HG02973 (cell line): ENCODE data around the gene SUMO4.

Experiments used
- ATAC-seq: cut with Tn5 transposase; IDR thresholded peaks from one replicate; pipeline ENCODE4 v1.9.1; 2021; ENCODE audit warnings: moderate library complexity; ENCODE audit not compliant: unreplicated experiment

The SUMO4 gene

DNA sequence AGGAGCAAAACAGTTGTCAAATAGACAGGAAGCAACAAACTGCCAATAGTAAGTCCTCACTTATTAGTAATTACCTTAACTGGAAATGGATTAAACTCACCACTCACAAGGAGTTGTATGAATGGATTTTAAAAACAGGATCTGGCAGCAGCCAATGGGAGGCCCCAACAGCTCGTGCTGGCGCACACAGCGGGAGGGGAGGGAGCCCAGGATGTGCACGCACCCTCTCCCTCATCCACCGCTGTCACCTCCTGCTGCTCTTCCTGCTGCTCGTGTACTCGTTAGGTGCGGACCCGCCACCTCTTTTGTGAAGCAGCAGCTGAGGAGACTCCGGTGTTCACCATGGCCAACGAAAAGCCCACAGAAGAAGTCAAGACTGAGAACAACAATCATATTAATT, at the start of gene SUMO4:
TSS of gene SUMO4 (plus strand) at position 213 of the 400 bp plus-strand sequence. CDS start at position 343, 130 bp downstream.
- ATAC-seq, result no peak

DNA sequence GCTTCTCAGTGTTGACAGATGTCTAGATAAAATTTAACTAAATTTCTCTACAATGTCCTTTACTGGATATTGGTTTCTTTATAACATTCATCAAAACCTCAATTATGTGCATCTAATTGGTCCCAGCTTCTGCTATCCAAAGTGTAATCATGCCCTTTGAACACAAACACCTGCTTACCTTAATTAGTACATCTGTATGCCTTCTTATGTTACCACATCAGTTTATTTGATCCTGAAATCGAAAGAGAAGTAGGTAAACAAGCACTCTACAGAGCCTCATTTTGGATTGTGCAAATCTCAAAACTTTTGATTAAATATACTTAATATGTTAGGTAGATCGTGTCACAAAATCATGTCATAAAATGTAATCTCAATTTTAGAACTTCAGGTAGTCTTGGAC, 46.1 kb upstream of the SUMO4 start:
- ATAC-seq, result no peak

DNA sequence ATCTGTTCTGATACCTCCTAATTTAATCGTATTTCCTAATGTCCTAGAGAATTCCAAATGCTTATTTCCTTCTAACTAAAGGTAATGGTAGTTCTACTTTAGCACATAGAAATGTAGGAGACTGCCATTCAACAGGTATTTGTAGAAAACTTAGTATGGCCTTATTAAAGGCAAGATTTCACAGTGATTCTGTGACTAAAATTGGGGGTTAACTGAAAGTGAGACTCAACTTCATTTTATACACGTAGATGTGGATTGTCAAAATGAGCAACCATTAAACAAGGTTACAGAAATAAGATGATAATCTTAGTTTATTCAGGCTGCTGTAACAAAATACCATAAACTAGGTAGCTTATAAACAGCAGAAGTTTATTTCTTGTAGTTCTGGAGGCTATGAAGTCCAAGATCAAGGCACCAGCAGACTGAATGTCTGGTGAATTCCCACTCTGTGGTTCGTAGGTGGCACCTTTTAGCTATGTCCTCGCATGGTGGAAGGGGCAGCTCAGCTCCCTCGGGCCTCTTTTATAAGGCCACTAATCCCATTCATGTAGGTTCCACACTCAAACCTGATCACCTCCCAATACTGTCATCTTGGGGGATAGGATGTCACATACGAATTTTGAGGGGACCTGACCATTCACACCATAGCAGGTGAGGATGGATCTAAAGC, 43.8 kb upstream of the SUMO4 start:
- ATAC-seq, result no peak

DNA sequence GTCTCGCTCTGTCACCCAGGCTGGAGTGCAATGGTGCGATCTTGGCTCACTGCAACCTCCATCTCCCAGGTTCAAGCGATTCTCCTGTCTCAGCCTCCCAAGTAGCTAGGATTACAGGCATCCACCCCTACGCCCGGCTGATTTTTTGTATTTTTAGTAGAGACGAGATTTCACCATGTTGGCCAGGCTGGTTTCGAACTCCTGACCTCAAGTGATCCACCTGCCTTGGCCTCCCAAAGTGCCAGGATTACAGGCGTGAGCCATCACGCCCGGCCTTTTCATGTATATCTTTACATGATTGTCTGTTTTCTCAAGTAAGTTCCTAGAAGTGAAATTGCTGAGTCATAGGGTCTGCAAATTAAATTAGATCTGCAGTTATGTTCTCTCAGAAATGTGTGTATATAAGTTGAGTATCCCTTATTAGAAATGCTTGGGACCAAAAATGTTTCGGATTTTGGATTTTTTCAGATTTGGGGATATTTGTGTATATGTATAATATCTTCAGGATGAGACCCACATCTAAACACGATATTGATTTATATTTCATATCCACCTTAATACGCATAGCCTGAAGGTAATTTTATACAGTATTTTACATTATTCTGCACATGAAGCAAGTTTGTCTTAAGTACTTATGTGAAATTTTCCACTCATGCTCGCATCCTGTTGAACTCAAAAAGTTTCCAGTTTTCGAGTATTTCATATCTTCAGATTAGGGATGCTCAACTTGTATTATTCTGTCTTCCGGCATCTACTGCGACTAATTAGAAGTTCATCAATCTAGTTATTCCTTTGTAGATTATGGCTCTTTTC, 42.1 kb upstream of the SUMO4 start:
- ATAC-seq, result no peak

DNA sequence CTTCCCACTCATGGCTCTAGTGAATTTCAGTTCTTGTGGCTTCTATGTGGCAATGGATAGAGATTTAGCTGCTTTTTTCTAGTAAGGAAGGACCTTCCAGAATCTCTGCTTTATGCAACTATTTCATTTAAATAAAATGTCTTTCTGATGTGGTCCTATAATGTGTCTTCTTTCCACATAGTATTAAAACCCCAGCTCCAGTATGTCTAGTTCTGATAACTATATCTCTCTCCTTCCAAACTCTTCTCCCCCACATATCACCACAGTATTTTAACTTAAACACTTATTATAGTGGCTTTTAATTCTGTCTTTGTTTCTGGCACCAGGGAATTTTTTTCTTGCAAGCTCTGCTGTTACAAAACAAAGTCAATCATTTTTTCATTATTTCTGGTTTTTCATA, 40.6 kb upstream of the SUMO4 start:
- ATAC-seq, result no peak

DNA sequence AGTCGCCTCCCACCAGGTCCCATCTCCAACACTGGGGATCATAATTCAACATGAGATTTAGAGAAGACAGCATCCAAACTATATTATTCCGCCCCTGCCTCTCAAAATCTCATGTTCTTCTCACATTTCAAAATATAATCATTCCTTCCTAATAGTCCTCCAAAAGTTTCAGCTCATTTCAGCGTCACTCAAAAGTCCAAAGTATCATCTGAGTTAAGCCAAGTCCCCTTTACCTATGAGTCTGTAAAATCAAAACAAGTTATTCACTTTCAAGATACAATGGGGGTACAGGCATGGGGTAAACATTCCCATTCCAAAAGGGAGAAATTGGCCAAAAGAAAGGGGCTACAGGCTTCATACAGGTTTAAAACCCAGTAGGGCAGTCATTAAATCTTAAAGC, 39.5 kb upstream of the SUMO4 start:
- no peak for ATAC-seq

DNA sequence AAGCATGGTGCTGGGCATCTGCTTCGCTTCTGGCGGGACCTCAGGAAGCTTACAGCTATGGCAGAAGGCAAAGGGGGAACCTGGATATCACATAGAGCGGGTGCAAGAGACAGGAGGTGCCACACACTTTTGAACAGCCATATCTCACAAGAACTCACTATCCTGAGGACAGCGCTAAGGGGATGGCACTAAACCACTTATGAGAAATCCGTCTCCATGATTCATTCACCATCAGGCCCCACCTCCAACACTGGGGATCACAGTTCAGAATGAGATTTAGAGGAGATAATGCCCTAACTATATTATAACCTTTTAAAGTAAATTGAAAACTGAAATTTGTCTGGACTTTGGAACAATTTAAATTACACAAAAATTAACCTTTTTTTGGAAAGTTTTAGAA, 37.8 kb upstream of the SUMO4 start:
- no peak for ATAC-seq

DNA sequence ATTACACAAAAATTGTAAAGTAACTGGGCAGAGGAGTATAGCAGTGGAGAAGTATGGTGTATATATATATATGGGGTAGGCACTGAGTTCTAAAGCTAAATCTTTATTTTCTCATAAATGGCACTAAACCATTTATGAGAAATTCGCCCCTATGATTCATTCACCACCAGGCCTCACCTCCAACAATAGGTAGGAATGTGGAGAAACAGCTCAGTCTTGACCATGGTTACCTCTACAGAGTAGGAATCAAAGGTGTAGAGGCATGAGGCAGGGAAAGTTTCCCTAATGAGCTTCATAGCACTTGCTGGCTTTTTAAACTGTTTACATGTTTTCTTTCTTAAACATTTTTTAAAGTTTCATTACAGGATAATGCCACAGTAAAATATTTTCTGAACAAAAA, 36.9 kb upstream of the SUMO4 start:
- ATAC-seq, result no peak

DNA sequence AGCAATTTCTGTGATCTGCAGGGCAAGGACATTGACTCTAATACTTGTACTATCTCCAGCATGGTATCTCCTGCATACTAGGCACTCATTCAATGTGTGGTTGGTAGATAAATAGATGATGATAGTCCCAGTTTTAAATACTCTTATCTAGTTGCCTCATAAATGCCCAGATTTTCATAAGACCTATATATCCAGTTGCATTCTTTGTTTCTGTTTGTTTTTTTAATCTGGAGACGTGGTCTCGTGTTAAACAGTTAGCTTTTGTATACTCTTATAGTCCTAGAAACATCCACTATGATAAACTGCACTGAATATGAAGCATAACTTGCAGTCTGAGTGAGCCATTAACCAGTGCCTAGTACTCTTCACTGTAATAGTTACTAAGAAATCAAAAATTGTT, 35.5 kb upstream of the SUMO4 start:
- ATAC-seq, result no peak

DNA sequence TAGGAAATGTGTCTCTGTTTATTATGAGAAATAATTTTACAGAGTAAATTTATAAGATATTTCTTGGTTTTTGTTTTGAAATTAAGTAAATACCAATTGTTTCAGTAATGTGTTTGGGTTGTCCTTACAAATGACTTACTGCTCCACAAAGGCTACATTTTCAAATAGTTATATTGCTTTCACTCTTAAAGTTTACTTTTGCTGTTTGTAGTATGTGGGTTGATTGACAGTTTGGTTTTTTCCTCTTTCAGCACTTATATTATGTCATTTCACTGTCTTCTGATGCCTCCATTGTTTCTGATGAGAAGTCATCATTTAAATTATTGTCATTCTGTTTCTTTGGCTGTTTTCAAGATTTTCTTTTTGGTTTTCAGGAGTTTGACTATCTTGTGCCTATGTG, 34.9 kb upstream of the SUMO4 start:
- no peak for ATAC-seq

DNA sequence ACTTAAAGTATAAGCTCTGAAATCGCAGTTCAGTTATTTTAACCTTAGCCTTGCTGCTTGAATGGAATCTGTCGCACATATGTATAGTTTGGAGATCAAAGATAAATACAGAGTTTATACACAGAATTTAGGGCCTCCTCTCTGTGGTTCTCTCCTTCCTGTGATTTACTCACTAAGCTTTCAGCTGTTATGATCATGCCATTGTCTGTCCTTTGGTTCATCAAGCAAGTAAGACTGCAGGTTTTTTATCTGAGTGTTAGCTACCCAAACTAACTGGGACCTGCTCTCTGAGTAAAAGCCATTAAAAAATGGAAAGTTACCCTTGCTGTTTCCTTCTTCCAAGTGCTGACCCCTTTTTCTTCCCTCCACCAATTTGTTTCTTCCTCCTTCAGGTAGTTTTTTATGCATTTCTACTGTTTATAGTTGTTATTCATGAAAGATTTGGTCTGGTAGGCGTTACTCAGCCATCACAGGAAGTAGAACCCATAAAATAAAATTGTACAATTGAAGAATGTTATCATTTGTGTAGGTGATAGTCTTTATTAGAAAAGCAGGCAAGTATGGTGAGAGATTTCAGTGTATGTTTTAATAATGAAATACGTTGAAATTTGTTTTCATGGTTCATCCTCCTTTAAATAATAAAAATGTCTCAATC, 33.7 kb upstream of the SUMO4 start:
- ATAC-seq, result no peak

DNA sequence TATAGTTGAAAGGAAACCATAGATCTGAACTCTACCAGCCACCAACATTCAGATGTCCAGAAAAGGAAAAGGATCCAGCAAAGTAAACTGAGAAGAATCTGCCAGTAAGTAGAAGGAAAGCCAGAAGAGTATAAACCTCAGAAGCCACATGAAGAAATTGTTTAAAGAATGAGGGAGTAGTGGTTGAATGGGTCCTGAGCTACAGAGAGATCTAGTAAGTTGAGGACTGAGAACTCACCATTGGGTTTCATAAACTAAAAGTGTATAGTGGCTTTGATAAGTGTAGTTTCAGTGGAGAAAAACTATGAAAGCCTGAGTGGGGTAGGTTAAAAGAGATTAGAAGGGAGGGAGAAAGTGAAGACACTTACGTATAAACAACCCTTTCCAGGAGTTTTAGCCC, 32.0 kb upstream of the SUMO4 start:
- peak; percentile 67 for ATAC-seq

DNA sequence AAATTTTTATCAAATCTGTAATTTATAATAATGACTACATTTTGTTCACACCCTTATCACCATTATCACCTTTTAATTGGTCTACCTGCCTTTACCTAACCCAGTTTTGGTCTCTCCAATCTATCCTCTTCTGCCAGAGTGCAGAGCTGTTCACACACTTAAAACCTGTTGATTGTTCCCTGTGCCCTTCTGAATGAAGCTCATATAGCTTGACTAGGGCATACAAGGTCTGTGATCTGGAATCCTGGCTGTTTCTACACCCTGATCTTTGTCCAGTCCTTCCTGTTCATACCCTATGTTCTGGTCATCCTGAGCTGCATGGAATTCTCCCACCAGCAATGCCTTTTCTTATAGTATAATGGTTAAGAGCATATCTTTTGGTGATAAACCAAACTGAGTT, 28.9 kb upstream of the SUMO4 start:
- ATAC-seq, result no peak

DNA sequence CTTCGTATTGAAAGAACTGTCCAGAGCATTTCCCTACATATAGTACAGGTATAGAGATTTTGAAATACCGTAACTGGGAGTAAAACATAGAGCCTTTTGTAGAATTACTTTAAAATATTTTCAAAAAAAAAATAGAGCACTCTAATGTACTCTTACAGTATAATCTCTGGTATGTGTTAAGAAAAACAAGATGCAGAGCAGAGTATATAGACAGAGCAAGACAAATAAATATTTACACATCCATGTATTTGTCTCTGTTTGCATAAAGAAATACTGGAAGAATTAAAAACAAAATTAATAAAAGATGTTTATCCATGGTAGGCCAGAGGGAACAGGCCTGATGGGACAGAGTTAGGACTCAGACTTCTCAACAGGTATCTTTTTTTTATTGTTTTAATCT, 28.0 kb upstream of the SUMO4 start:
- no peak for ATAC-seq

DNA sequence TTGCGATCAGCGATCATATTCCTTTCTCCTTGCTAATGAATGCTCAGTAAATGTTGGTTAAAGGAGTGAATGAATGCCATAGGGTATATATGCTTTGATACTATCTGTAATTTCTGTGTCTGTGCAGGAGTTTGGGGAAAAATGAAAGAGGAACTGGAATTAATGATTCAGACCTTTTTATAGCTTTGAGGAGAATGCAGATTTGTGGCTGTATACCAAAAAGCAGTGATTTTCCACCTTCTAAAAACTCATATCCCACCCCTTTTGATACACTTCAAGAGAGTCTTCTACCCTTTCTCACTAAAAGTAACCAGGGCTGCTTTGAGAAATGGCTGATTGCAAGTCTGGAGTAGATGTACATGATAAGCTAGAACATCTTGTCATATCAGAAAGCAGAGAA, 26.6 kb upstream of the SUMO4 start:
- ATAC-seq, result no peak

DNA sequence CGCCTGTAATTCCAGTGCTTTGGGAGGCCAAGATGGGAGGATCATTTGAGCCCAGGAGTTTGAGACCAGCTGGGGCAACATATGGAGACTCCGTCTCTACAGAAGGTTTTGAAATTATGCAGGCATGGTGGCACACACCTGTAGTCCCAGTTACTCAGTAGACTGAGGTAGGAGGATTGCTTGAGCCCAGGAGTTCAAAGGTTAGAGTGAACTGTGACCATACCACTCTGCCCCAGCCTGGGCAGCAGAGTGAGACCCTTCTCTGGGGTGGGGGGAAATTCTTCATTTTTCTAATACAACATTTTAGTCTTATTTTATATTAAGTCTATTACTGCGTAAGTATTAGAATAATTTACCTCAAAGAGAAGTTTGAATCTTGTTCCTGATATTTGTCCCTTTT, 20.1 kb upstream of the SUMO4 start:
- no peak for ATAC-seq

DNA sequence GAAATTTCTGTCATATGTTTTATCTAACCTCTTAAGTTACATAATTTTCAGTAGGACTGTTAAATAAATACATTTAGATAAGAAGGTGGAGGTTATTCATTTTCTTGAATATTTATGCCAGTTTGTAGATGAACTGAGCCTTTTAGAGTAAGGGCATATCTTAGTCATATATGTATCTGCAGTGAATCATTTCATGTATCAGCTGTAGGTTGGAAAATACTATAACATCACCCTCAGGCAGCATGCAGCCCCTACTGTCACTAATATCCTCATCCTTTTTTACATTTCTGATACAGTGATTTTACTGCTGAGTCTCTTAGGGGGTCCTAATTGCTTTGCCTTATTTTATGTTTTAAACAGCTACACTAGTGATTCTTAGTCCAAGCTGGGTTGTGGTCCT, 19.5 kb upstream of the SUMO4 start:
- no peak for ATAC-seq

DNA sequence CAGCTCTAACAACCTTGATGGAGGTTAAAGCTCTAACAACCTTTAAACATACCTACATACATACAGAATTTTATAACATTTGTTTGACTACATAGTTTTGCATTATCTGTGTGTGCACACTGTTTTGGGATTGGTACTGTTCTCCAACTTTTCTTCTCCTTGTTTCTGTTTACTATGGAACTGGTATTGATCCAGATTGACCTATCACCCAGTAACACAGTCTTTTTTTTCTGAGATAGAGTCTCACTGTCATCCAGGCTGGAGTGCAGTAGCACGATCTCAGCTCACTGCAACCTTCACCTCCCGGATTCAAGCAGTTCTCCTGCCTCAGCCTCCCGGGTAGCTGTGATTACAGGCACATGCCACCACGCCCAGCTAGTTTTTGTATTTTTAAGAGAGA, 16.7 kb upstream of the SUMO4 start:
- no peak for ATAC-seq

DNA sequence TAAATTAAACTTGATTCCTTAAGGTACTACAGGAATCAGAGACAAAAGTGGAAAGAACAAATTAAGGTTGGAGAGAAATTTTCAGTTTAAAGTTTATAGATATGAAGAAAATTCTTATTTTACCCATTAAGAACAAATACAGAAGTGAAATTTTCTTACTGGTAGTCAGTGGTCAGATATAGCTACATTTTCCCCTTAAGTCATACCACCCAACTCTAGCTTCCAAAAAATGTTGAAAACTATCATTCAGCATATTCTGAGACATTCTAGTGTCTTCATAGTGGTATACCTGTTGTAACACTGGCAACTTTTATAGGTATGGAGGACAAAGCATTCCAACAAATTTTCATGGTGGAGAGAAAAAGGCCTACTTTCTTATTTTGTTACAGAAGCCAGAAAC, 15.6 kb upstream of the SUMO4 start:
- ATAC-seq, result no peak

DNA sequence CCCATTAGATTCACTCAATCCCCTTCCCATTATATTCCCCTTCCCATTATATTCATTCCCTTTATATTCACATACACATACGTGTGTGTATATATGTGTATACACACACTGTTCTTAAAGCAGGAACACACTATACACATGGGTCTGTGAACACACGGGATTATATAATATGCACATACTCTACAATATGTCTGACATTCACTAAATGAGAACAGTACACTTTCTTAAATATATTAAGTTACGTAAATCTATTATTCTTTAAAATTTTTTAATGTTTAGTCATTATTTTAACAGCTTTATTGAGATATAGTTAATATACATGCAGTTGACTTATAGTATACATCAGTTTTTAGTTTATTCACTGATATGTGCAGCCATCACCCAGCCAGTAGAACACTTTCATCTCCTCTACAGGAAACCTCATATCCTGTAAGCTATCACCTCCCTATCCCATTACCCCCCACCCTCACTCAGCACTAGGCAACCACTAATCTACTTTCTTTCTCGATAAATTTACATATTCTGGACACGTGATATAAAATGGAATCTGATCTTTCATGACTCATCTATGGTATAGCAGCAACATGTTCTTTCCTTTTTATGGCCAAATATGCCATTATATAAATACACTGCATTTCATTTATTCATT, 13.9 kb upstream of the SUMO4 start:
- no peak for ATAC-seq

DNA sequence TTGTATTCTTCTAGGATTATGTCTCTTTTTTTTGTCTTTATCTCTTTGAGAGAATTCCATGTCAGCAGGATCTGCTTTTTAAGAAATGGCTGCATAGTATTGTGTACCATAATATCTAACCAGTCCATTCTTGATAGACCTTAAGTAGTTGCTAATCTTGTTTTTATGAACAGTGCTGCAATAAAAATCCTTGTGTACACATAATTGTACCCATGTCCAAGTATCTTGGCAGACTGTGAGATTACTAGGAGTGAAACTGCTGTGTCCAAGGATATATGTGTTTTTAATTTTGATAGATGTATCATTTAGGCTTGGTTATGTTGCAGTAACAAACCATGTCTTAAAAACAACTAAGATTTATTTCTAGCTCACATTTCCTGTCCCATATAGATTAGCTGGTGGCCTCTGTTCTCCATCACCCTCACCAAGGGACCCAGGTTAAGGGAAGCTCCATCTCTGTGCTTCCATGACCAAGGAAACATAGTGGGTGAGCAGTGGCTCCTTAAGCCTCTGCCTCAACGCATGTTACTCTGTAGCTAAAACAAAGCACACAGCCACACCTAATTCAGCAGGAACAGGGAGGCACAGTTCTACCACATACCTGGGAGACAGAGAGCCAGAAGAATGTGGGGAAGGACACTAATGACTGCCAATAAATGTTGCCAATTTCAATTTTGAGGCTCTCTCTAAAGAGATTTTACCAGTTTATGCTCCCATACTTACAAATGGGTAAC, 12.1 kb upstream of the SUMO4 start:
- ATAC-seq, result no peak
